Measurements from ENCODE around the gene EEPD1.

DNA sequence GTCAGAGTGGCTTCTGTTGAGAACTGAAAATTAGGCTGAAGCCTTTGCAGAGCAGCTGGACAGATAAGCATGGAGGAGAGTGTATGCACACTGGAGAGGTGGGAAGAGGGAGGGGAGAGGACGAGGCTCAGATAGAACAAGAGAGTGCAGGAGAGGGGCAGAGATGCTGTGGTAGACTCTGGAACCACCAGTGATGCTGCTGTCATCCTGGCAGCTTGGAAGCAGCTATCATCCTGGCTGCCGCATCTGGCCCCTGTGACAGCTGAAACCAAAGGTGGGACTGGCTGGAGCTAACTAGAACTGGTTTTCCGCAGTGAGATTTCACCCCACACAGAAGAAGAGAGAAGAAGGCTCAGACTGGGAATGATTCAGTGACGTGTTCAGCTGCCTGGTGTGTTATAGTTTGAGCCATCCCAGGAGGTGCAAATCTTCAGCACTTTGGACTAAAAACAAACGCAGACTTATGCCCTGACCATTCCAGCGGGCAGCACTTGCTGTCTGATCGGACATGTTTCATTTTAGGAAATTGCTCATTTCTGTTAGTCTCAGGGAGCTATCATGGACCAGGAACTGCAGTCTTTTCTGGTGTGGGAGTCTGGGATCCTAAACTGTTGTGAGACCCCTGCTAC, 38.4 kb downstream of the EEPD1 start:
- TF ChIP-seq CTCF (IDR thresholded peaks at IDR 0.05) (no peak), POLR2A (IDR thresholded peaks at IDR 0.05) (no peak)
